ENCODE data around the gene SORCS3.

The SORCS3 gene

DNA sequence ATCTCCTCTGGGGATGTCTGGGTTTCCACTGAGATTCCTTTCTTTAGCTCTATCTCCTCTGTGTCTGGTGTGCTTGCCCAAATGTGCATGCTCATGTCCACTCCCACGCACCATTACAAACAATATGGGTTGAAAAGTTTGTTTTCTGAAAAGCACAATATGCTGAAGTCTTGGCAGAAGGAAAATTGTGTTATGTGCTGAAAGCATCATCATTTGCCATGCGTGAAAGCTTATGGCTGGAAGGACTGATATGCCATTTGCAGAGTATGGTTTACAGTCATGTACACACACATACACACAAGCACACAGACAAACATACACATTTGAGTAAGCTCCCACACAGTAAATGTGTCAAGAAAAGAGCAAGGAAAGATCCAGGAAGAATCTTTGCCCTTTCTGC lies 231.6 kb downstream of the SORCS3 start:
- no peak for DNase-seq

DNA sequence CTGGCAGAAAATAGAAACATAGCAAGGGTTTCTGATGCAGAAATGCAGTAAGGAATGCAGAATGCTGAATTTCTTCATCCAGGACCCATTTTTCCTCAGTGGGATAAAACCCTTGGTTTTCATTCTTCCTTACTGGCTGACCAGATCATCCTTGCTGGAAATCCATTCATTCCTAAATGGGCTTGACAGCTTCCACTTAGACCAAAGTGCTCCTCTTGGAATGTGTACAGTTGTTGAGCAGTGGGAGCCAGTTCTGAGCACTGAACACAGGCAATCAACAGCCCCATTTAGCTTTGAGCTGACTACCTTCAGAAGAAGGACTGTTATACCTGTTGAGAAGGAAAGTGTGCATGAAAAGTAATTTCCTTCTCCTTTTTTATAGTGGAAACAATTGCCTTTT lies 232.1 kb downstream of the SORCS3 start:
- no peak for DNase-seq

DNA sequence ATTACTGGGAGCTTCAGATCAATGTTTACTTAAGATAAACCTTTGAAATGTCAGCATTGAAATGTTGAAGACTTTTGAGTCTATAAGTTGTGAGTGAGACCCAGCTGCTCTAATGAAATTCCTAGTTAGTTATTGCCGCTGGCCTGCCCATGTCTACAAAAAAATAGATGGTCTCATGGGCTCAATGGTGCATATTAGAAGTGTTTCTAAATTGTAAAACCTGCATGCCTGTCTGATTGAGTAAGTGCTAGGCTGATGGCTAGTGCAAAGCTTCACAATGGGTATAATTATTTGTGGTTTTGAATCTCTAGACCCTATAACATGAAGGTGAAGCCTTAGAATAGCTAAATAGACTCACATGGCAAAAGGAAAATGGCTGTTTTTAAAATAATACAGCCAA lies 234.5 kb downstream of the SORCS3 start:
- DNase-seq, result no peak

DNA sequence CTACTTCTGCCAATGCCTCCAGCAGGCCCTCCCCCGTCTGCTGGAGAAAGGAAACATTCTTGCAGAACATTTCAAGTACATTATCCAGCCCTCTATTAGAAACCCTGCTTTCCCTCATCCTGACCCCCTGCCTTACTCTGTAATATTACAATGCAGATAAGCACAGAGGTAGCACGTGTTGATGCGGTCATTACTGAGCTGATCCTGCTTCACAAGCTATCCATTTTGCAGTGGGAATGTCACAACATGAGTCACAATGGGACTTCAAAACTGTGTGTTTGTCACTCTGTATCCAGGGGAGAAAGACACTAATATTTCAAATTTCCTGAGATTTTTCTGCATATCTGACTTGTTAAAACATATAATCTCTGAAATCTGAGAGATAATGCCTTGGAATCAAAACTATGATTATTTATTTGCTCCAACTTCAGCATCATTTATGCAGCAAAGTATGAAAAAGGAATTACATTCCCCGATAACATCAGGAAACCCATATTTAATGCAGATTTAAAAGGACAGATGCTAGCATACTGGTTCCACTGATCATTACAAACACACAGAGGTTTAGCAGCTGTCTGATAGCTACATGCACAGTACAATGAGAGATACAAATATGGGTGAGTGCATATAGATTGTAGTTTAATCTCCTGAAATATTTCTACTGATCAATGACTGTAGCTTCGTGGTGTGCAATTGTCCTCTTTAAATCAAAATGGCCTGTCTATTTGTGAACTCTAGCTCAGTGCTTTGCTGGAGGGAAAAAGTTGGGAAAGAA lies 239.7 kb downstream of the SORCS3 start:
- DNase-seq, result no peak

DNA sequence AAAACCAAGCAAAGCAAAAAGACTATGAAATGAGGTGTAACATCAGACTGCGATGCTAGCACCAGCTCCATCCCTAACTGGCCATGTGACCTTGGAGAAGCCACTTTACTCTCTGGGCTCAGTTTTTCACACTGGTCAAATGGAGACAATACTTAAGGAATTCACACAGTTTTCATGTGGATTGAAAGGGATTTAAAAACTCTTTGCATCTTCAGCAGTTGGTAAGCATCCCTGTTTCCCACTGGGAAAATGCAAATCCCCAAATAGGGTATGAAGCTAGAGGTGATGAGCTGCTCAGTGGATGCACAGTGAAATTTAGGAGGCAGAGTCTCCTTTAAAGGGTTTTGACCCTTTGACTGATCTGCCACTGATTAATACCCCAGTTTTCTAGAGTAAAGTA lies 240.7 kb downstream of the SORCS3 start:
- DNase-seq, result no peak

DNA sequence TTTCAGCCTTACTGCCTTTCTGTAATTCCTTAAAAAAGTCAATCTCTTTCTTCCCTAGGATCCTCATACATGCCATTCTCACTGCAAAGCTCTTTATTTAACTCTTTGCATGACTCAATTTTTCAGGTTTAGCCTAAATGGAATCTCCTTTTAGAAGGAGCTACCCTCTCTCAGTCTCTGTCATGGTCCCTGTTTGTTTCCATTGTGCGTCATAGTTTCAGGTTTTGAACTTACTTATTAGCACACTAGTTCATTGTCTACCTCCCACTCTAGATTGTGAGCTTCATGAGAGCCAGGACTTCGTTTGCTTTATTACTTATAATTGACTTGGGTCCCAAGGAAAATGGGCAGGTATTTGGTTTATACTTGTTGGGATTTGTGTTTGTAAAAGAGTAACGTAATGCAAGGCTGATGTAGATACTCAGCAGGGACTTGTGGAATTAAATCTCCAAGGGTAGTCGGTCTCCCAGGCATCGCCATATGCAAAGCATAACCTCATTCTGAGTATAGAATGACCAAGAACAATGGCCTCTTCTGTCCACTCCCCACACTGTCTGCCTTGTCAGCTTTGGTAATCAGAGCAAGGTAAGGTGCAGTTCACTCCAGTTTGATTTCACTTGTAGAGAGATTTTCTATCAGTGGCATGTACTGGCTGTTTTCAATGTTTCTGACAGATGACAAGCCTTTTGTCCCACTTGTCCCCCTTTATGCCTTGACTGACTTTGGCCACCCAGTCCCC lies 252.0 kb downstream of the SORCS3 start:
- no peak for DNase-seq

DNA sequence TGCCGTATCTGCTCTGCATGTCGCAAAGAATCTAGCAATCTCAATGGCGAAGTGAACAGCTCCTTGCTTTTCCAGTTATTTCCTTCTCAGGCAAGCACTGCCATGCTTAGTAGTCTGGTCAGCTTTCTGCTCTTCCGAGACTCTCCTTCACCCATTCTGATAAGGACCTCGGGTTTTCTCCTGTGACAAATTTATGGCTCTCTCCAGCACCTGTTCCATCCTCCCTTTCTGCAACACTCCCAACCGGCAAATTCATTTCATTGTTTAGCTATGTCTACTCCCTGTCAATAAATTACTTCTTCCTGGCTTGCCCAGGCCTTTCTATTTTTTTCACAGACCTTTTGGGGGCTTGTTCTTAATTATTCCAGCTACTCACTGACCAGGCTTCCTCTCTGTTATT lies 252.6 kb downstream of the SORCS3 start:
- DNase-seq, result no peak

DNA sequence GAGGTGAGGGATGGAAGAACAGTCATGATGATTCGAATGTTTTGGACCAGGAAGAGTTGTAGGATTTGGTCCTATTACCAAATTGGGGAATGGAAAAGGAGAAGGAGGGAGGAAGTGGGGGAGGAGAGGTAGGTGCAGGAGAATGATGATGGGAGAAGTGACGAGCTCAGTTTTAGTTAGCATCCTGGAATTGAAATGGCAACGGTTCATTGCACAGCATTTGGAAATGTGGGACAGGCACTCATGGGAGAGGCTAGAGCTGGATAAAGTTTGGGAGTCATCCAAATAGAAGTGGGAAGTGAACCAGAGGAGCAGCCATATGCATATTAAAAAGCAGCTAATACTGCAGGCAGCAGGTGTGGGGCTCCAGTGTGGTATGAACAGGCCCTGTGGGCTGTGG lies 253.6 kb downstream of the SORCS3 start:
- no peak for DNase-seq

DNA sequence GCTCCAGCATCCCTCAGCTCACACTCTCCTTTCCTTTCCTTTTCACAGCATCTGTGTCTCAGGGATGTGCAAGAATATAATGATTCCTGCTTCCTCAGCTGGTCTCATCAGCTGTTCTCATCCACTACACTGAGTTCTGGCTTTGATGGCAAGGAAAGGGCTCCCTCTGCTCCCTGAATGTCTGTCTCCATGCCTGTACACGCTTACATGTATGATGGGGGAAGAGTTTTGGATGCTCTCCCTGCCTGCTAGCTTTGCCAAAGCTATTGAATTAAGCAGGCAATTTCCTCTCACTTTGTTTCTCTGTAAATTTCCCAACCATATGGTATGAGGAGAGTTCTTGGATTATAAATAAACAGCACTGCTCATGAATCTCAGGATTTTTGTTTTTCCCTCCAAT lies 254.5 kb downstream of the SORCS3 start:
- DNase-seq, result no peak

DNA sequence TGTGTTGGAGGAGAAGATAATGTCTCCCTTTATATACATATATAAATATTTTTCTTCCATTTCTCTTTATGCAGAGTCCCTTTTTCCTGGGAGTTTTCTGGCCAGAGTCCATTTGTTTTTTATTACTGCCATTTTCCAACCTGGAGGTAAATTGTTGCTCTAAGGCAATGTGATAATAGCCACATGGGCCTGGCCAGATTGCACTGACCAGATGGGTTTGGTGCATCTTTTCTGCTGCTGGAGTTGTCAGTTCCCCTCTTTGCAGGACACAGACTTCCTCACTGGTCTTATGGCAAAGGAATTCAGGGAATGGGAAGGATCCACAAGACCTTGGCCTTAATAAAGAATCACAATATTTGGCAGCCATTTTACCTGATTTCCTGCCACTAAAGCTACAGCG lies 254.9 kb downstream of the SORCS3 start:
- DNase-seq, result no peak

DNA sequence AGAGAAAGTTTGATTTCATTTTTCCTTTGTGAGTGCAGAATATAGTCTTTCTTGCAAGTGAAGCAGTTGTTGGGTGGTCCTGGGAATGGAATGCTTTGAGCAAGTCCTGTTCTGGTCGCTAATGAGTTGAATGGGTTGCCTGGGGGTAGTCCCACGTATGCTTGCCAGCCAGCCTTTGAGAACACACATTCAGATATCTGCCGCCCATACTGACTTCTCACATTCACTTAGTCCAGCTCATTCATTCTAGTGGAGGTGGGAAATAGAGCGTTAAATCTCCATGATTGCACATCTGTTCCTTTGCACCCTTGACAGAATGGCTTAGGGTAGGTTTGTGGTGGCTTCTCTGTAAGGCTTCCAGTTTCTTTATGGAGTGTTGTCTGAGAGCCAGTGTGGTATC lies 256.6 kb downstream of the SORCS3 start:
- no peak for DNase-seq

DNA sequence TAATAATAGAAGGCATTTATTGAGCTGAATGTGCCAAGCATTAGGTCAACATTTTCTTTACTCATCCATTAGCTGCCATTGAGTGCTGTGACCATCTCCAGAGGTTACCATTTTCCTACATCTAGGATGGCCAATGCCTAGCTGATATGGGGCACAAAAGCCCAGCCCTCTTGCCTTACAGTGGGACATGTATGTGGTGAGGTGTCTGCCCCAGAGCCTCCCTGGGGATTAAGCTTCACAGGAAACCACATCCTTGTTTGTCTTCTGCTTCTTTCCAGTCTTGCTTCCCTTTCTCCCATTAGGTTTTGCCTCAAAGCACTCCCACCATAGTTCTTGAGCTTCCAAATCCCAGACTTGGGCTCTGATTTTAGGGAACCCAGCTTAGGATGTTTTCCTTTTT lies 258.7 kb downstream of the SORCS3 start:
- DNase-seq, result no peak

DNA sequence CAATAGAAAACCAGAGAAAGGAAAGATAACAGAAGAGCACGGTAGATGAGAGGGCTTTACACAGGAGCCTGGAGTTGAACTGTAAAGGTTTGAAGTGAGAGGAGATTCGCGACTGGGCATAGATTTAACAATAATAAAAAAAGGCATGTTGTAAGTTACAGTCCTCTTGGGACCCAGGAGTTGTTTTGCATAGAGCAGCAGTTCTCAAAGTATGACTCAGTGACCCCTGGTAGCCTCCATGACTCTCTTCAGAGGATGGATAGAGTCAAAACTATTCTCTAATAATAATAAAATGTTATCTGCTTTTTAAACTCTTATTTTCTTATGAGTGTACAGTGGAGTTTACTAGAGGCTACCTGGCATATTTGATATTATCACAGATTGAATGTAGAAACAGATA lies 262.3 kb downstream of the SORCS3 start:
- no peak for DNase-seq

DNA sequence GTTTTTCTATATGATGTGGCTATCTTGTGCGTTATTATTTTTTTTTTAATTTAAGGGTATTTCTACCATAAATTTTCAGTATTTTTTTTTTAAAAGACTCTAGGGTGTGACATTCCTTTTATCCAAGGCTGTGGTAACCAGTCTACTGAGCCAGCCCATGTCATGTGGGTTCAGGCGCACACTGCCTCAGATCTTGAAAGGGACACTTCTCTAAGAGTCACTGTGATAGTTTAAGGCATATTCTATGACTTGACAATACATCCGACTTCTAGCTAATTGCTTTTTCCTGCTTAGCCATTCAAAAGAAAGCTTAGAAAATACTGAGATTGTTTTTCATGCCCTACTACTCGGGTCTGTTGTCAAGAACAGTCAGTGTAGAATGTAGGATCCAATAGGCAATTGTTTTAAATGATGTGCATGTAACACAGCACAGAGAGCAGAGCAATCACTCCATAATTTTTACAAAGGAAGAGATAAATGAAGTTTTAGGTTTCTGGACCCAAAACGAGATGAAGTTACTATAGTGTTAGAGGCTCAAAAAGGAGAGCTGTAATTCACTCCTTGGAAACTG lies 263.7 kb downstream of the SORCS3 start:
- no peak for DNase-seq

DNA sequence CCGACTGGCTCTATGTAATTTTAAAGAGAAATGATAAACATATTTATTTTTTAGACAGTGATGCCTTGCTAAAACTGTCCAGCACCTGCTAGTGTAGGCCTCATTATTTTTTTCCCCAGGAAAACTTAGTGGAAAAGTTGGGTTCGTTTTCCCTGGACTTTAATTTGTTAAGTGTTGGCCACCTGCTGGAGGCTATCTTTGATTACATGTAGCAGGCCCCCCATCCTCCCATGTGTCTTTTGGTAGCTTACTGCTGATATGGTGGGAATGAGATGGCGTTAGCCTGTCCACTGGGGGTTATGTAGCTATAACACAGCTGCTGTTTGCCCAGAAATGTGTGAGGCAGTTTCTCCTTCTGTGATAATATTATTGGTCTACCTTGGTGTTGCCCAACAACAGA lies 265.0 kb downstream of the SORCS3 start:
- DNase-seq, result no peak

DNA sequence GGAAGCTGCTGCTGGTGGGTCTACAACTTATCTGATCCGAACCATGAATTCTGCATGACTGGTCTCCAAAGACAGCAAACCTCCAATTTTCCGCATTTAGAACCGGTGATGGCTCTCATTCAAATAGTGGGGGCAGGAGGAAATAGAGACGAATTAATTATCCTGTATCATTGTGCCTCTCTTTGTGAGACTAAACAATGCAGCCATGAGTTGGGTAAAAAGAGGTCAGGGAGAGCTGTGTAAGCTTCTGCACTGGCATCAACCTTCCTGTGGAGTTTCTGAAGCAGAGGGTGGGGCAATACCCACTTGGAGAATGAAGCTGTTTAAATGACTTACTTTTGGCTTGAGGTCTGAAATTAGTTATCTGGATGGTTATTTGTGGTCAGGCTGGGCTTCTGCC lies 266.4 kb downstream of the SORCS3 start:
- no peak for DNase-seq

DNA sequence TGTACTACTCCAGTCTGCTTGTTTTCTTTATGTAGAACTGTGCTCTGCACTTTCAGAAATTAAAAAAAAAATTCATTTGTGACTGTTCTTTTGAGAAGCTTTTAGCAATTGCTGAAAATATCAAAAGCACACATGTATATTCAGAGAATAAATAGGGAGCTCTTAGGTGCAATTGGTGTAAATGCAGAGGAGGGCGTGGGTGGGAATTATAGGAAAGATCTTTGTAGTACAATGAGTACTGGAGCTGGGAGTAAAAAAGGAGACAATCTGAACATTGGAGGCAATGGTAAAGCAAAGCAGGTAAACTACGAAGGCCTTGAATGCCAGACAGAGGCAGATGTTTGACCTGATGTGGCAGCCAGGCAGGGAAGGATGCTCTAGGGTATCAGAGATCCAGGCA lies 267.5 kb downstream of the SORCS3 start:
- no peak for DNase-seq

DNA sequence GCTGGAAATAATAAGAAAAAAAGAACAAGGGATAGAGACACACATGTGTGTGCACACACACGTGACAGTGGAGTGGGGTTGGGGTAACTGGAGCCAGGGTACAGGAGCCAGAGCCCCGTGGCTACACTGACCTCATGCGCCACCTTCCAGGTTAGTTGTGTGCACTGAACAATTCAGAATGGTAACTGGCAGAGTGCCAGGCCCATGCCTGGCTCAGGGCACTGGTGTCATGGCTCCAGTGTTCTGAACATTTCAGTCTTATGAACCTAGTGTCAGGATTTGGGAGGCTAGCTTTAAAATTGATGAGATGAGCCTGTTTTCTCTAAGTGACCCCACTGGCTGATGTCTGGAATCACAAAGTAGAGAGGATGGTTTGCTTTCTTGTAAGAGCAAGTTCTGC lies 269.6 kb downstream of the SORCS3 start:
- DNase-seq, result no peak

DNA sequence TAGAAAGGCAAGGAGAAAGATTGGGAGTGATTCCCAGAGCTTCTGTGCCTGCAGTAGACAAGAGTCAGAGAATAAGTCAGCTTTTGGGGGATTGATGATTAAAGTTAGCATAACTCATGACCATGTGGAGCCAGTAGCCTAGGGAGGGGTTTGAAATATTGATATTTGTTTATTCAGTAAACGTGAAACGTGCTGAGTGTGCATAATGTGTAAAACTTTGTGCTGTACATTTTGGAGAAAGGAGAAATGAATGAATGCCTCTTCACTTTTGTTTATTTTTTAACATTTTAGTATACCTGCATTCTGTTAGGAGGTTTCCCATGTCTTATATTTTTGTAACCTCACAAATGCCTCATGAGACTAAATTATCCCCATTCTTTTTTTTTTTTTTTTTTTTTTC lies 272.3 kb downstream of the SORCS3 start:
- DNase-seq, result no peak

DNA sequence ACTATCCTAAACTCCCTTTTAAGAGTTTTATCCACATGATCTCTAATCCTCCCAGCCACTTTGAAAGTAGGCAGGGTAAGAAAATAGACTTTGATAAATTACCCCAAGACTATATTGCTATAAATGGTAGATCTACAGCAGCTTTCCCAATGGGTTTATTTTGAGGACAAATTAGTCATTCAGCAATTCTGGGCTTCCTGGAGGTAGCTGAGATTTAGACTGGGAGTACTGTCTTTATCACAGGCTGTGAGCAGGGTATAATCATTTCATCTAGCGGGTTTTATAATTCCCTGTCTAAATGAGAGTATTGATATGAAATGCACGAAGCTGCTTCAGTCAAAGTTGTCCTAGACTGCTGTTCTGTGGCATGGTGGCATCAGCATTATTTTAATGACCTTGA lies 279.4 kb downstream of the SORCS3 start:
- DNase-seq, result no peak

DNA sequence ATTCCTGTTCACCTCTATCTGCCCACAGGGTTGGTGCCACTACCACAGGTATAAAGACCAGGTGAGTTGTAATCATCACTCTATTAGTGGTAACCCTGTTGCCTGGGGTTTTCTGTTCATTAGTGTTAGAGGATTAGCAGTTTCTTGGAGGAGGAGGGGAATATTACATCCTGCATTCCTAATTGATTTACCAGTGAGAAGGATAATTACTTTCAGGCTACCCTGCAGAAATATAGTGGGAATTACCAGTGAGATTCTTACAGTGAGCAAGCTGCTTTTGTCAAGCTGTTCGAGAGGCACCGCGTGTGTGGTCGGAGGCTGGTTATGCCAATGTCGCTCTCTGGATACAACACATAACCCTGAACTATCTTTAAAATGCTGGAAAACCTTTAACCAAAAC lies 280.7 kb downstream of the SORCS3 start:
- DNase-seq, result no peak

DNA sequence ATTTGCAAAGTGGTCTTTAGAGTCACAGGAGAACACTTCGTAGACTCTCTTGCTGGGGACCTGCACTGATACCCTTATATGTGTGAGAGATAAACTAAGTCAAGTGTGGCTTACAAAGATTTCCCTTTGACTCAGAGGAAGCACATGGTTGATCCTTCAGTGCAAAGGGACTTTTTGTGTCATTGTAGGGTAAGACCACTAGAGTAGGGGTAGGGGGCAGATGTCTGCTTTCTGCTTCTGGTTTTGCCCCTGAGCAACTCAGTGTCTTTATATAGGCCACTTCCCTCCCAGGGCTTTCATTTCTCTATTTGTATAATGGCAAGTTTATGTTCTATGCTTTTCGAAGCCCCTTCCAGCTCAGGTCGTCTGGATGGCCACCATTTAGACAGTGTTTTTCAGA lies 281.7 kb downstream of the SORCS3 start:
- no peak for DNase-seq

DNA sequence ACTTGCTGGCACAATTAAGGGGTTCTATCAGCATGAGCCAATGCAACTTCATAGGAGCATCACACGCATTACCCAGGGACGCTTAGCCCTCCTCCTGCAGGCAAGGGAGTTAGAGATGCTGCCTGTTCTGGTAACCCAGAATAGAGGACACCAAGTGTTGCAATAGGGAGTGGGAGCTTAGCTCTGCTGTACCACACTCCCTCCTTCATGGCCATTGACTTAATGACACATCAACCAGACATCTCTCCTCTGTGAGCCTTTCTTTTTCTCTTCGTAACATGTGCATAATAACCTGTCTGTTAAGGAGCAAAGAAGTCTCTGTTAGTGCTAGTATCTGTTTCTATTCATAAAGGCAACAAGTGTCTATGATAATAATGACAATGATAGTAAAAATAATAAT lies 282.4 kb downstream of the SORCS3 start:
- no peak for DNase-seq

DNA sequence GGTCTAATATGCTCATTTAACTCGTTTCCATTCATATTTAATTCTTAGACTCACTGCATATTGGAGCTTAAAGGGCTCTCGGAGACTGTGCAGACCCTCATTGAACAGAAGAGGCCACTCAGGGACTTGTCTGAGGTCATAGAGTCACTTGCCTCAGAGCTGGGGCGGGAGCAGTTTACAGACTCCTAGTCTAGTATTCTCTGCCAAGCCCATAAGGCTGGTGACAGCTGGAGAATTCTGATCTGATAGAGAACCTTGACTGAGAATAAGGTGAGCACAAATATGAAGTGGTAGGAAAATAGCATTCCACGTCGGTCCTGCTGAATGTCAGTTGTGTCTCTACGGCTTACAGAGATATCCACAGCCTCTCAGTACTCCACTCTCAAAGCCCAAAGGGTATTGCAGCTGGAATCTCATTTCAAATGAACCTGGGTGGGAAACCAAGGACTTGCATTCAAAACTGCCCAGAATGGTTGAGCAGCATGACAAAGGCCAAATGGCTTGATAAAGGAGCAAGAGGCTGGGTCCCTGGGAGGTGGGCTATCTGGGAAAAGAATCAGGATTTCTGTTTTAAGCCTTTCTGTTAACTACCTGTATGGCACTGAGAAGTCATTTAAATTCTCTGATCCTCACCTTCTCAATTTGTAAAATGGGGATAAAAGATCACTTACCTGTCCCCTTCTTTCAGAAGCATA lies 283.2 kb downstream of the SORCS3 start:
- DNase-seq, result no peak

Data from Kasumi-1 (cell line).